Kidney (tissue), 14 donors: Measurements from ENCODE around the gene CUL4A. TPM values are rescaled to one million over a fixed set of nuclear protein-coding genes. Genes with fewer than 3 reads are reported as not detected.

ENCODE experiments used
- DNase-seq, 5 donors: peaks; one replicate each; pipeline ENCODE4 v3.0.0-alpha.2; 2013 to 2020
- FAIRE-seq: peaks from 2 replicates; lab custom pipeline; 2012; peaks lifted over from hg19 to GRCh38; lab: Jason Lieb, UNC
- H3K27ac ChIP-seq, 2 donors: one replicate each; pipeline ENCODE4 v1.7.0; 2013; ENCODE audit warnings: low read depth in 2 of 2, low read length in 2 of 2, inconsistent platforms in 1 of 2
- H3K27me3 ChIP-seq: one replicate; pipeline ENCODE4 v1.7.1; 2013; ENCODE audit warnings: low read length, inconsistent platforms; ENCODE audit not compliant: control insufficient read depth, insufficient read depth
- H3K36me3 ChIP-seq, 3 donors: one replicate each; pipeline versions ENCODE4 v1.7.0 to v1.7.1; 2013; ENCODE audit warnings: low read length in 3 of 3, control low read depth in 1 of 3, inconsistent platforms in 1 of 3; ENCODE audit not compliant: insufficient read depth in 3 of 3, control insufficient read depth in 2 of 3
- H3K4me1 ChIP-seq, 3 donors: one replicate each; pipeline versions ENCODE4 v1.7.0 to v1.7.1; 2013; ENCODE audit warnings: low read length in 3 of 3, inconsistent platforms in 1 of 3, low read depth in 1 of 3; ENCODE audit not compliant: control insufficient read depth in 2 of 3, insufficient read depth in 2 of 3
- H3K4me3 ChIP-seq, 3 donors: one replicate each; pipeline versions ENCODE4 v1.7.0 to v1.8.1; 2013; ENCODE audit warnings: low read length in 3 of 3, control low read depth in 1 of 3, inconsistent platforms in 1 of 3
- H3K9ac ChIP-seq, 3 donors: one replicate each; pipeline versions ENCODE4 v1.7.0 to v1.7.1; 2013; ENCODE audit warnings: low read length in 3 of 3, control low read depth in 1 of 3, inconsistent platforms in 1 of 3
- H3K9me3 ChIP-seq, 3 donors: one replicate each; pipeline versions ENCODE4 v1.7.0 to v1.7.1; 2013; ENCODE audit warnings: low read length in 3 of 3, control low read depth in 1 of 3, inconsistent platforms in 1 of 3; ENCODE audit not compliant: control insufficient read depth in 2 of 3, insufficient read depth in 1 of 3
- CTCF ChIP-seq: IDR thresholded peaks from 3 replicates; pipeline ENCODE4 v1.5.1; 2012; ENCODE audit warnings: mild to moderate bottlenecking, moderate library complexity, borderline replicate concordance; ENCODE audit not compliant: insufficient read depth; ENCODE audit errors: extremely low read depth
- intact Hi-C: fragments of 100-400 bp; cut with DNase I; formaldehyde crosslinking; loops from one replicate; pipeline ENCODE4 v1.11.1; 2022
- polyA plus RNA-seq: library from polyadenylated mRNA; stranded (reverse); fragments of 350-450 nt; fragmentation: Illumina TruSeq; extraction: RNeasy Lipid Tissue Mini Kit (QIAGEN cat#74804); gene quantifications from one replicate; pipeline ENCODE4 v1.2.3, GENCODE V29; 2014; ENCODE audit warnings: low read depth, low replicate concordance; ENCODE audit not compliant: insufficient read depth
- total RNA-seq: library from RNA; stranded (reverse); fragmentation: NEBNext Ultra II Directional; extraction: Animal tissue kit (Norgen Biotek cat#: 25700); gene quantifications from one replicate; pipeline ENCODE4 v1.2.1, GENCODE V29; 2021
- donor health status: control.
- donor health status: control.
- donor health status: control.
- donor health status: control.
- donor health status: control.
- donor health status: DM: yes; HTN: yes; CAD: no.
- donor health status: Normal renal cell carcinoma (clear cell type).

CUL4A gene
- total and polyA plus RNA-seq, 2 donors from 2014 or later, result 26.5 to 62.5 TPM

DNA sequence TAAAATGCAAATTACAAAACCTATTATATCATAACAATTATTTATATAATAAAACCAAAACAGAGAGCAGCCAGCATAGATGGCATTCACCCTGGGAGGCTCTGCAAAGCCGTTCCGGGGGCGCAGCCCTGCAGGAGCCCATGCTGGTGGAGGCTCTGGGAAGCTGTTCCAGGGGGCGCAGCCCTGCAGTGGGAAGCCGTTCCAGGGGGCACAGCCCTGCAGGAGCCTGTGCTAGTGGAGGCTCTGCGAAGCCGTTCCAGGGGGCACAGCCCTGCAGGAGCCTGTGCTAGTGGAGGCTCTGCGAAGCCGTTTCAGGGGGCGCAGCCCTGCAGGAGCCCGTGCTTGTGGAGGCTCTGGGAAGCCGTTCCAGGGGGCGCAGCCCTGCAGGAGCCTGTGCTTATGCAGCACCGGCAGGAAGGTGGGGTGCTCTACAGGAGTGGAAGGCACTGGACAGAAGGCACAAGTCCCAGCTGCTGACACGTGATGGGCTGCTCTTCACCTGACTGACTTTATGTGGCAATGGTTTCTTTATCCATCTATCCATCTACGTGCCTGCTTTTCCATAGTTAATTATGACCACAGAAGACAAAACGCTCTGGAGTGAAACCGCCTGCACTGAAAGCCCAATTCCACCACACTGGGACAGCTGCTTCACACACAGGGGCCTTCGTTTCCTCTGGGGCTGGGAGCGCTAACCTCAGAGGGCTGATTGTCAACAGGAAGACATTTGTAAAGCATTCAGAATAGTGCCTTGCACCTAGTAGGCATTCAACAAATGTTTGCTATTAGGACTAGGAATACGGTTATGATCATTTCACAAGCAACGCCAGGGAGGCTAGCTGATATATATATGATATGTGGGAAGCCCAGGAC, 24.6 kb upstream of the CUL4A start:
- Histone ChIP-seq H3K9ac (no peak overlapping the region), H3K36me3 (peaks cover 9 to 35% (median 26%) of the 10 kb centered on the region in 3 donors), H3K27ac (no peak overlapping the region), H3K4me3 (no peak overlapping the region), H3K27me3 (no peaks in the 10 kb centered on the region), H3K9me3 (no peaks in the 10 kb centered on the region), H3K4me1 (no peaks in the 10 kb centered on the region)
- FAIRE-seq (no peak), DNase-seq (peak in 2 of 5 donors; percentile 4 to 49)
- intact Hi-C loops, result no loop called here
- no peak for TF ChIP-seq CTCF

- FAIRE-seq (no peak), DNase-seq (no peak)
- Histone ChIP-seq H3K4me1 (no peaks in the 10 kb centered on the region), H3K36me3 (peaks cover 9 to 25% (median 20%) of the 10 kb centered on the region in 3 donors), H3K9me3 (no peaks in the 10 kb centered on the region), H3K27me3 (no peaks in the 10 kb centered on the region), H3K27ac (no peak overlapping the region), H3K4me3 (no peak overlapping the region), H3K9ac (no peak overlapping the region)
- TF ChIP-seq CTCF, result no peak
- intact Hi-C loops, result no loop called here
These were observed 23.1 kb upstream of the CUL4A start for GRCh38 chr13:113186061-113186900.

DNA sequence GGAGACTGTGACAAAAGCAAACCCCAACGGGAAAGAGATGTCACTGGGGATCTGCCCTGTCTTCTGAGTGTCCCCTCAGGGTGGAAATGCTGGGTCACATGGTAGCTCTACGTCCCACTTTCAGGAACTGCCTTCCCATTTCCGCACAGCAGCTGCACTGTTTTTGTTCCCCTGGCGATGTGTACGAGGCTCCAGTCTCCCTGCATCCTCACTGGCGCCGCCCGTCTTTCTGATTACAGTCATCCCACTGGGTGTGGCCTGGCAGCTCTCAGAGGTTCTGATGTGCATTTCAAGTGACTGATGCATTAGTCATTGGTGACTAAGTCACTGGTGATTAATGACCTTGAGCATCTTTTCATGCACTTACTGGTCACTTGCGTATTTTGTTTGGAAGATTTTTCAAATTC, 22.1 kb upstream of the CUL4A start:
- no peak for TF ChIP-seq CTCF
- peaks cover 7 to 27% (median 20%) of the 10 kb centered on the region in 3 donors for H3K36me3 ChIP-seq
- intact Hi-C loops, result no loop called here
- H3K27me3 ChIP-seq, result no peaks in the 10 kb centered on the region
- FAIRE-seq (no peak), DNase-seq (peak in 1 of 5 donors; percentile 85)
- H3K4me1 ChIP-seq, result no peaks in the 10 kb centered on the region
- no peak overlapping the region for H3K9ac ChIP-seq
- no peaks in the 10 kb centered on the region for H3K9me3 ChIP-seq
- no peak overlapping the region for H3K27ac ChIP-seq
- H3K4me3 ChIP-seq, result no peak overlapping the region
